ENCODE data around the gene SH3BP4.

DNA sequence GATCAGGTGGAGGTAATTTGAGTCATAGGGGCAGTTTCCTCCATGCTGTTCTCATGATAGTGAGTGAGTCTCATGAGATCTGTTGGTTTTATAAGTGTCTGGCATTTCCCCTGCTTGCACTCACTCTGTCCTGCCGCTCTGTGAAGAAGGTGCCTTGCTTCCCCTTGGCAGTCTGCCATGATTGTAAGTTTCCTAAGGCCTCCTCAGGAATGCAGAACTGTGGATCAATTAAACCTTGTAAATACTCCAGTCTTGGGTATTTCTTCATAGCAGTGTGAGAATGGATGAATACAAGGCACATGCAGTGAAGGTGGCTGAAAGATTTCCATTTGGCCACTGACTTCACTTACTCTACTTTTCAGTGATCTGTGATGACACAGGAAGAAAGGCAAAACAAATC, 133.7 kb downstream of the SH3BP4 start:
- TF ChIP-seq POLR2A (IDR thresholded peaks at IDR 0.05; ENCODE audit: low read length) (no peak), GATA1 (IDR thresholded peaks at IDR 0.05; ENCODE audit: low read depth, low read length) (no peak)

Data from erythroblast (primary cell).